NOMO-1 treated with dmso at 0.1 percent for 144 hours (cell line): ENCODE results near the gene FBRSL1.

ENCODE experiments used
- DNase-seq: peaks from one replicate; lab custom pipeline; 2025; ENCODE audit not compliant: unreplicated experiment; lab: John Stamatoyannopoulos, UW

FBRSL1 gene

DNA sequence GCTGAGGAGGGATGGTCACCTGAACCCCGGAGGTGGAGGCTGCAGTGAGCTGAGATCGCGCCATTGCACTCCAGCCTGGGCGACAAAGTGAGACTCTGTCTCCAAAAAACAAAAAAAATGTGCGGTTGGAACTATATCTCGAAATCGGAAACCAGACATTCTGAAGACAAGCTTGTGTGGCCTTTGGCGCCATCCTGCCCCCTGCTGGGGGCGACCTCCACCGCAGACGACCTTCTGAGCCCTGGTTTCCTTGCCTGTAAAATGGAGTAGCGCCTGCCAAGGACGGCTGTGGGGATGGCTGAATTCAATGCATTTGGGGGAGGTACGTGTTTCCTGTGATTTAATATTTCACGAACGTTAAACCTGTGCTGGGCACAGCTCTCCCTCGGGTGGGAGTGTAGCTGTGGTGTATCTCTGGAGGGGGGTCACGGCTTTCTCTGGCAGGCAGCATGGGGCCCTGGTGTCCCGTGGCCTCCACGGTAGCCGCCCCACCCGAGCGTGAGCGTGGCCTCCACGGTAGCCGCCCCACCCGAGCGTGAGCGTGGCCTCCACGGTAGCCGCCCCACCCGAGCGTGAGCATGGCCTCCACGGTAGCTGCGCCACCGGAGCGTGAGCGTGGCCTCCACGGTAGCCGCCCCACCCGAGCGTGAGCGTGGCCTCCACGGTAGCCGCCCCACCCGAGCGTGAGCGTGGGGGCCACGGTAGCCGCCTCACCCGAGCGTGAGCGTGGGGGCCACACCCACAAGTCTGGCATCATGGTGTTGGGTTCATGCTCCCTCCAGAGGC, 65.1 kb downstream of the FBRSL1 start:
- no peak for DNase-seq

DNA sequence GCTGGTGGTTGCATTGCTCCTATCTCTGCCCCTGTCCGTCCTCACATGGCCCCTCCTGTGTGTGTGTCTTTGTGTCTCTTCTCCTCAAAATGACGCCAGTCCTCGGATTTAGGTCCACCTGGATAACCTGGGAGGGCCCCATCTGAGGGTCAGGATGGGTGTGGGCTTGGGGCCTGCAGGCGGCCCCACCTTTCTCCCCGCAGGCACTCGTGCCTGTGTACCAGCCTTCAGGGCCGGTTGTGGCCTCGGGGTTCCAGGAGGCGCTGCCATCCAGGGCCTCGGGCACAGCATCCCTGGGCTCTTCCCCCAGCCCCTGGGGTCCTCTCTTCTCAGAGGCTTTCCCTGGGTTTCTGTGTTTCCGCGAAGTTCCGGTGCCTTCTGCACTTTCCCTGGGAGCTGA, 65.7 kb downstream of the FBRSL1 start:
- no peak for DNase-seq

DNA sequence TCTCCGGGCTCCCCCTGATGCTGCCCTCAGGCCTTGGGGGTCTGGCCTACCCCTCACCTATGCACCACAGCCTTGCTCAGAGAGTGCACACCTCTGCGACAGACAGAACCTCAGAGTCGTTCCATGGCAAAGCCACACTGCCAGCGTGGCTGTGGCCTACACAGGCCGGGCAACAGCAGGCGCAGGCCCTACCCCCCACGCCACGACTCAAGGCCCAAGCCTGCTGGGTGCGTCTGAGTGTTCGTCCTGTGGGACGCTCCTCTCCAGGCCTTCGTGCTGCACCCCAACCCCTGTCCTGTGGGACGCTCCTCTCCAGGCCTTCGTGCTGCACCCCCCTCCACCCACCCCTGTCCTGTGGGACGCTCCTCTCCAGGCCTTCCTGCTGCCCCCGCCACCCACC, 66.3 kb downstream of the FBRSL1 start:
- DNase-seq, result no peak

DNA sequence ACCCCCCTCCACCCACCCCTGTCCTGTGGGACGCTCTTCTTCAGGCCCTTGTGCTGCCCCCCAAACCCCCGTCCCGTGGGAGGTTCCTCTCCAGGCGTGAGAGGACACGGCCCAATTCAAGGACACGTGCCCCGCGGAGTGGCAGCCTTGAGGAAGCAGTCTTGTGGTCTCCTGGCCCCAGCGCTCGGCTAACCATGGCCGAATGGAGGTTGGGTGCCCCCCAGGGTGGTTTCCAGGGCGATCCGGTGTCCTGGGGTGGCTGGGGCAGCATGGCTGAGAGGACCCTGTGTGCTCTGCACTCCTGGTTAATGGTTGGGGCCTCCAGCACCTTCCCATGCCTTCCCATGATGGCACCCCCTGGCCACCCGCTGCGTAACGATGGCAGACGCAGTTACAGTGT, 66.8 kb downstream of the FBRSL1 start:
- DNase-seq, result no peak

DNA sequence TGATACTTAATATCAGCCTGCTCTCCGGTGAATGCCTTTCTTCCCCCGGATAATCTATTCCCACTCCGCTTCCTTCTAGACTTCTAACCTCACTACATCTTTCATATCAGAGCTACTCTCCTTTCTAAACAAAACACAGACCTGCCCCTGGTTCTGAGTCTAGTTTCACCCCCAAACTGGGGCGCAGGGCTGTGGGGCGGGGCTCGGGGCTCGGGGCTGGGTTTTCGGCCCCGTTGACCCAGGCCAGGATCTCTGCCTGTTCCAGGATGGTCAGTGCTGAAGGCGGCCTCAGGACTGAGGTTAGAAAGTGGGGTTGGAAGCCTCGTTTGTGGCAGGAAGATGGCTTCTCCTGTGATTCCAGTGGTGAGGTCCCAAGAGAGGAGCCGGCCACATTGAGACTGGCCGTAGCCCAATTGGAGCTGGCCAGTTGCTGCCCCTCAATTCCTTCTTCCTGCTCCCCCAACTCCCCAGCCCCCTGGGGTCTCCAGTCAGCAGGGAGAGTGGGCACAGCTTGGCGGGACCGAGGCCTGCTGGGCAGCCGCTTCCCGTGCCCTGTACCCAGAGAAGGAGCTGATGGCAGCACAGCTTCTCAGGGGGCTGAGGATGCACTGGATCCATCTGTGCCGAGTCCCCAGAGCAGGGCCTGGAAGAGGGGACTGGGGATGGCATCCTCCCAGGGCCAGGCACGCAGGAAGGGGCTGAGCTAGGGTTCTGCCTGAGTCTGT, 67.5 kb downstream of the FBRSL1 start:
- no peak for DNase-seq

DNA sequence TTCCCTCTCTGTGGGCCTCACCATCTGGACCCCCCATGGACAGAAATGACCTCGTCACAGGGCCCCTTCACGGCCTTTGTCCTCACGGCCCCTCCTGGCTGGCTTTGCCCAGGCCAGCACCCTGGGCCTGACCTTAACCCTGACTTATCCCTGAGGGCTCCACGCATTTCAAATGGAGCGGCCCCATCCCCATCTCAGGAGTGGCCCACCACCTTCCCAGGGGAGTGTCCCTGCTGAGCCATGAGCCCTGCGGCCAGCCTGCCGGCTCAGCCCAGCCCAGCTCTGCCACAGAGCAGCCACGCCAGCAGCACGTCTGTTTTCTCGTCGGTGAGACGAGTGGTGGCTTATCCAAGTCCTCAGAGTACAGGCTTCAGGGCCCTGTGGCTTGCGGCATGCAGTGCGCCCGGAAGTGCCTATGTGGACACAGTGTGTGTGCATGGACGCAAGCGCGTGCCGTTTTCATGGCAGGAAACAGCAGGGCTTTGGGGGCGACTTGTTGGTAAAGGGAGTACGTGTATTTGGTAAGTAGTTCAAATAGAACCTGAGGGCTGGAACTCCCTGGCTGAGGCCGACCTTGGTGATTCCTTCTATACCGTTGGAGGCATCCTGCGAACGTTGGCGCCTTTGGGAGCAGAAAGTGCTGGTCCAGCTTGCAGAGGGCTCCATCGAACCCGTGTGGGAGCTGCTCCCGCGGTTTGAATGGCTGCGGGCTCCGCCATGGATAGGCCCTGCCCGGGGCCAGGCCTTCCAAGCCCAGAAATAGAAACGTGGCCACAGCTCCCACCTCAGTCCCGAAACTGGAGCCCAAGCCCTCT, 68.3 kb downstream of the FBRSL1 start:
- no peak for DNase-seq

DNA sequence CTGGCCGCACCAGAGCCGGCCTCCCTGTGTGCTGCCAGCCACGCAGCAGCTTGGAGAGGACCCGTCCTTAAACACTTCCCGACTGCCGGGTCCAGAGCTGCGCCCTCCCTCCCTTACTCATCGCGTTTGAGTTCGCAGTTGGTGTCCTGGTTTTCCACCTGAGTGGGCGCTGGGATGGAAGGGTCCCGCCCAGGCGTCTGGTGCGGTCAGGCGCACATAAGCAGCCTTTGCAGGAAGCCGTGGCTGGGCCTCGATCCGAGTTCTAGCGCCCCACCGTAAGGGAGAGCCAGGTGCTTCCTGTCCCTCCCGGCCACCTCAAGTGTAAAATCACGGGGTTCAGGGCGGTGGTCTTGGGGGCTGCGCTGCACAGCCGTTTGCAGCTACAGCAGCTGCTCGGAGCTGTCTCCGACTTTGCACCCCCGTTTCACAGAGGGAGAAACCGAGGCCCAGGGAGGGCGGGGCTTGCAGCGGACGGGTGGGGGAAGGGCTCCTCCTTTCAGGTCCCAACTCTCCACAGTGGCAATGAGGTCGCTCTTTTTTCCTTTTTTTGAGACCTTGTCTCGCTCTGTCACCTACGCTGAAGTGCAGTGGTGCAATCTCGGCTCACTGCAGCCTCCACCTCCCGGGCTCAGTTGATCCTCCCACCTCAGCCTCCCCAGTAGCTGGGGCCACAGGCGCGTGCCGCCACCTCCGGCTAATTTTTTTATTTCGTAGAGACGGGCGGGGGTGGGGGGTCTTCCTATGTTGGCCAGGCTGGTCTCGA, 69.1 kb downstream of the FBRSL1 start:
- no peak for DNase-seq

DNA sequence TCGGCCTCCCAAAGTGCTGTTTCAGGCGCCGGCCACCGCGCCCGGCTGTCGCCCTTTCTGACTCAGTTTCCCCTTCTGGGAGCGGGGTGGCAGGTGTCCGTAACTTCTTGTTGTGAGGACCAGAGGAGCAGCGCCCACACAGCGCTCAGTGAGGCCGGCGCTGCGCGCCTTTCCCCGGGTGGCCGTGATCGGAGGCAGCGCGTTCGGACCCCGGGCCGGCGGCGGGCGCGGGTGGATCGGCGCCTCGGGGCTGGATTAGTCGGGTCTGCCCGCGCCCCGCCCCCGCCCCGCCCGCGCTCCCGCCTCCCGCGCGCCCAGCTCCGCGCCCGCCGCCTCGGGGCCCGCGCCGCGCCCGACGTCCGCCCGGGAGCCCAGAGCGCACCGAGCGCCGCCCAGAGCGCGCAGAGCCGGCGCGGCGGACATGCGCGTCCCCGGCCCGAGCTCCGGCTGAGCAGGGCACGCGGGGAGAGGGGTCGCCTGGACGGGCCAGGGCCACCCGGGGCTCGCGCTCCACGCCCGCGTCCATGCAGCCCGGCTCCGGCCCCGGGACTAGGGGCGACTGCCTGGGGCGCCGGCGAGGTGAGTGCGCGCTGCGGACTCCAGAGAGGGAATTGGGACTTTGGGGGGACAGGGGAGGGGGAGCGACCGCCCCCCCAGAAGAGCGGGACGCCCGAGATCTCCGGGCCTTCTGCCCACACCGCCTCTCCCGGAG, 69.9 kb downstream of the FBRSL1 start:
- peak; percentile 53 for DNase-seq

DNA sequence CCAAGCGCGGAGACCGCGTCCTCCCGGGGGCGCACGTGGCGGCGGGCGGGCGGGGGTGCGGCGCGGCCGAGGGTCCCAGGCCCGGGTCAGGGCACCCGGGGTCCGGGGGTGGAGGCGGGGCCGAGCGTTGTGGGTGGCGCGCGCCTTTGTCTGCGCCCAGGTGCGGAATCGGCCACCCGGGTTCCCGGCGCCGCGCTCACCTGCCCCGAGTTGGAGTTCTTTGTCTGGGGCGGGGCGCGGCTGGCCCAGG, 70.3 kb downstream of the FBRSL1 start:
- DNase-seq, result no peak

DNA sequence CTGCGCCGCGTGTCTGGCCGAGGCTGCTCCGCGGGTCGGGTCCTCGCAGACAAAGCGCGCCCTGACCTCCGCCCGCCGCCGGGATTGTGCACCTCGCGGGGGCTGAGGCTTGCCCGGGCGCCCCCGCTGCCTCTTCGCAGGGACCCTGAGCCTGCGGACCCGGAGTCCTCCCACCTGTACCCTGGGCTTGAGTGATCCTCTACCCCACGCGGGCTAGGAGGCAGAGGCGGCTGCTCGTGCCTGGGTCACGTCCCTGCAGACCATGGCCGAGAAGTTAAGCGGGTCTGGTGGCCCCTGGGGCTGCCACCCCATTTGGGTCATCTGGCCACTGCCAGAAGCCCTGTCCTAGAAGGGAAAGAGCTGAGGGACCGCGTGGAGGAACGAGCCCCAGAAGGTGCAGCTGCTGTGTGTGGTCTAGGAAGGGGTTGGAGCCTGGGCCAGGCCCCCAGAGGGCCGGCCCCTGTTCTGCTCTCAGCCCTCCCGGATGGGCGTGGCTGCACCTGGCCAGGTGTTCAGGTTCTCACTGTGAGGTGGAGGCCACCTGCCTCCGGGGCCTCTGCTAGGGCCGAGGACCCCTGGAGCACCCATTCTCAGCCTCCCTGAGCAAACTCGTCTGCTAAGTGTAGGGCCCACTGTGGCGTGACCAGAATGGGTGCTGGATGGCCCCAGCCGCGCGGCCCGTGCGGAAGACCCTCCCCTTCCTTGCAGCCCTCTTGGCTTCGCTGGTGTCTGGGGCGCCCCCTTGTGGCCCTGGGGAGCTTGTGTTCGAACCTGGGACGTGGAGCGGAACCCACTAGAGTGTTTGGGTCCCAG, 70.9 kb downstream of the FBRSL1 start:
- DNase-seq, result peak; percentile 65
